ENCODE data around the gene ABCB8. TPM values are rescaled to one million over a fixed set of nuclear protein-coding genes. Genes with fewer than 3 reads are reported as not detected.

Gene ABCB8
- total RNA-seq, 2 donors from 2014 or later, result 35.9 to 37.2 TPM

GRCh38 chr7:151056283-151056665, 28.0 kb downstream of the ABCB8 start:
- Mint-ChIP-seq H3K27me3 (ENCODE audit: insufficient read depth) (peaks cover 28% of the 10 kb centered on the region), H3K4me1 (peaks cover 27% of the 10 kb centered on the region), H3K36me3 (ENCODE audit: low read depth) (peaks cover 7% of the 10 kb centered on the region), H3K4me3 (peak overlapping the region; percentile 84), H3K27ac (no peak overlapping the region), H3K9me3 (no peaks in the 10 kb centered on the region)
- Histone ChIP-seq H3K9ac (ENCODE audit: extremely low read depth, low read length, poor library complexity, severe bottlenecking) (no peak overlapping the region), H3K36me3 (ENCODE audit: control insufficient read depth, insufficient read depth, low read length) (no peaks in the 10 kb centered on the region), H3K4me1 (ENCODE audit: control insufficient read depth, insufficient read depth, low read length) (peaks cover 11% of the 10 kb centered on the region), H3K4me3 (ENCODE audit: low read length) (peak overlapping the region; percentile 94), H3K27me3 (ENCODE audit: control insufficient read depth, insufficient read depth, low read length, poor library complexity, severe bottlenecking) (peaks cover 12% of the 10 kb centered on the region), H3K9me3 (ENCODE audit: control insufficient read depth, low read length) (no peaks in the 10 kb centered on the region), H3K27ac (ENCODE audit: low read depth, low read length) (no peak overlapping the region)
- 85 to 100% methylated on average over 2 to 6 of the region's 6 CpGs for WGBS, 2 experiments (ENCODE audit: insufficient coverage in 1 of 2, insufficient read length in 1 of 2)
- no peak for TF ChIP-seq CTCF (conservative IDR thresholded peaks at IDR 0.05)
- DNase-seq, result no peak

GRCh38 chr7:151056666-151057505, 28.6 kb downstream of the ABCB8 start:
- peak; percentile 82 for DNase-seq
- Histone ChIP-seq H3K4me3 (ENCODE audit: low read length) (peak overlapping the region; percentile 94), H3K9ac (ENCODE audit: extremely low read depth, low read length, poor library complexity, severe bottlenecking) (peak overlapping the region; percentile 32), H3K9me3 (ENCODE audit: control insufficient read depth, low read length) (no peaks in the 10 kb centered on the region), H3K36me3 (ENCODE audit: control insufficient read depth, insufficient read depth, low read length) (no peaks in the 10 kb centered on the region), H3K27me3 (ENCODE audit: control insufficient read depth, insufficient read depth, low read length, poor library complexity, severe bottlenecking) (peaks cover 12% of the 10 kb centered on the region), H3K27ac (ENCODE audit: low read depth, low read length) (no peak overlapping the region), H3K4me1 (ENCODE audit: control insufficient read depth, insufficient read depth, low read length) (peaks cover 13% of the 10 kb centered on the region)
- TF ChIP-seq CTCF (conservative IDR thresholded peaks at IDR 0.05), result peak; percentile 53
- WGBS, 2 experiments (ENCODE audit: insufficient coverage in 1 of 2, insufficient read length in 1 of 2), result 30 to 38% methylated on average over 10 to 29 of the region's 29 CpGs
- H3K4me1 Mint-ChIP-seq, result peaks cover 33% of the 10 kb centered on the region
- peak overlapping the region; percentile 84 for H3K4me3 Mint-ChIP-seq
- H3K36me3 Mint-ChIP-seq (ENCODE audit: low read depth), result peaks cover 7% of the 10 kb centered on the region
- H3K9me3 Mint-ChIP-seq, result no peaks in the 10 kb centered on the region
- H3K27me3 Mint-ChIP-seq (ENCODE audit: insufficient read depth), result peaks cover 24% of the 10 kb centered on the region
- H3K27ac Mint-ChIP-seq, result peak overlapping the region; percentile 88

GRCh38 chr7:151057506-151057988, 29.3 kb downstream of the ABCB8 start, which contains the start of gene CDK5:
Gene CDK5 (minus strand): TSS chr7:151057897. CDS start chr7:151057848, 49 bp downstream.
- DNase-seq, result no peak
- WGBS, 2 experiments (ENCODE audit: insufficient coverage in 1 of 2, insufficient read length in 1 of 2), result 1% methylated on average over 24 to 30 of the region's 30 CpGs
- Histone ChIP-seq H3K9me3 (ENCODE audit: control insufficient read depth, low read length) (no peaks in the 10 kb centered on the region), H3K27me3 (ENCODE audit: control insufficient read depth, insufficient read depth, low read length, poor library complexity, severe bottlenecking) (peaks cover 12% of the 10 kb centered on the region), H3K27ac (ENCODE audit: low read depth, low read length) (peak within 1 kb of the TSS; percentile 90), H3K9ac (ENCODE audit: extremely low read depth, low read length, poor library complexity, severe bottlenecking) (peak within 1 kb of the TSS; percentile 54), H3K36me3 (ENCODE audit: control insufficient read depth, insufficient read depth, low read length) (no peaks in the 10 kb centered on the region), H3K4me1 (ENCODE audit: control insufficient read depth, insufficient read depth, low read length) (peaks cover 15% of the 10 kb centered on the region), H3K4me3 (ENCODE audit: low read length) (peak within 1 kb of the TSS; percentile 94)
- no peaks in the 10 kb centered on the region for H3K9me3 Mint-ChIP-seq
- peaks cover 21% of the 10 kb centered on the region for H3K27me3 Mint-ChIP-seq (ENCODE audit: insufficient read depth)
- peaks cover 7% of the 10 kb centered on the region for H3K36me3 Mint-ChIP-seq (ENCODE audit: low read depth)
- peak within 1 kb of the TSS; percentile 84 for H3K4me3 Mint-ChIP-seq
- peaks cover 36% of the 10 kb centered on the region for H3K4me1 Mint-ChIP-seq
- H3K27ac Mint-ChIP-seq, result peak within 1 kb of the TSS; percentile 95
- no peak for TF ChIP-seq CTCF (conservative IDR thresholded peaks at IDR 0.05)
